Gastroesophageal sphincter (tissue), 3 donors: ENCODE data around the gene PGM1.

ENCODE experiments used
- POLR2A ChIP-seq, 2 donors: fragments of 450-650 bp; IDR thresholded peaks; one replicate each; pipeline ENCODE4 v1.6.1; 2017; ENCODE audit warnings: antibody characterized with exemption in 2 of 2, mild to moderate bottlenecking in 2 of 2, moderate library complexity in 1 of 2
- TF ChIP-seq, protein P1 (sequence below), 4 experiments: fragments of 200-600 bp in 2 of 4; fragments of 450-650 bp in 2 of 4; sonication (generic) in 1 of 4; IDR thresholded peaks; one replicate each; pipeline ENCODE4 v1.5.1; 2017 to 2019; ENCODE audit warnings: antibody characterized with exemption in 4 of 4, mild to moderate bottlenecking in 2 of 4, moderate library complexity in 2 of 4

DNA sequence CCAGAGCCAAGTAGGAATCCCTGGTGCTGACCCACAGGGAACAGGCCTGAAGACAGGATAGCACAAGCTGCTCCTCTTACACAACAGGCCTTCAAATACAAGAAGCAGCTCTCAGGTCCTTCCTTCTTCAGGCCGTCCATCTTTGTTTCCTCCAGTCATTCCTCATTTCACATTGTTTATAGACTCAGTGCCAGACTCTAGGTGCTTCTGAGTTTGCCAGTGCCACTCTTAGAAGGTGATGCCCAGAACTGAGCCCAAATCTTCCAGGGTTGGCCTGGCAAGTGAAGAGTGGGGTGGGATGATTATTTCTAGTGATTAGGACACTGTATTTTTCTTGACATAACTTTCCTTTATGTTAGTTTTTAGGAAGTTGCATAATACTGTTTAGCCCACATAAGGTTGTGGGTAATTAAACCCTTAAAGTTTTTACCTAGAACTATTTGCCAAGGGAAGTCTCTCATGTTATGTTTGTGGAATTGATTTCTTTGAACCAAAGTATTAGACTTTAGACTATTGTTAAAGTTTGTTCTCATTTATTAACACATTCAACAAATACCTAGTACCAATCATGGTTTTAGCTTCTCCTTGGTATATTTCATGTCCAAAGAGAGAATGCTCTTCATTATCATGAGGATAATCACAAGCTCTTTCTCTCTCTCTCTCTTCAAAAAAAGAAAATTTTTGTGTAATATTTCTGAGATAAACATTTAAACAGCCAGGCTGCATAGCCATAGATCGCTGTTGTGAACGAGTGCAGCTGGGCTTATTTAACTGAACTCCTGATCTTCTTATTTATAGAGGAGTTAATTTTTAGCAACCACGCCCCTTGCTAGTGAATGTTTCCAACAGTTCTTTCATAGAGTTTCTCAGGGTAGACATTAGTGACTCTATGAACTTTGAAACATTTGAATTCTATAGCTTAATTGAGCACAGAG lies 47.7 kb downstream of the PGM1 start:
- TF ChIP-seq, protein P1, sequence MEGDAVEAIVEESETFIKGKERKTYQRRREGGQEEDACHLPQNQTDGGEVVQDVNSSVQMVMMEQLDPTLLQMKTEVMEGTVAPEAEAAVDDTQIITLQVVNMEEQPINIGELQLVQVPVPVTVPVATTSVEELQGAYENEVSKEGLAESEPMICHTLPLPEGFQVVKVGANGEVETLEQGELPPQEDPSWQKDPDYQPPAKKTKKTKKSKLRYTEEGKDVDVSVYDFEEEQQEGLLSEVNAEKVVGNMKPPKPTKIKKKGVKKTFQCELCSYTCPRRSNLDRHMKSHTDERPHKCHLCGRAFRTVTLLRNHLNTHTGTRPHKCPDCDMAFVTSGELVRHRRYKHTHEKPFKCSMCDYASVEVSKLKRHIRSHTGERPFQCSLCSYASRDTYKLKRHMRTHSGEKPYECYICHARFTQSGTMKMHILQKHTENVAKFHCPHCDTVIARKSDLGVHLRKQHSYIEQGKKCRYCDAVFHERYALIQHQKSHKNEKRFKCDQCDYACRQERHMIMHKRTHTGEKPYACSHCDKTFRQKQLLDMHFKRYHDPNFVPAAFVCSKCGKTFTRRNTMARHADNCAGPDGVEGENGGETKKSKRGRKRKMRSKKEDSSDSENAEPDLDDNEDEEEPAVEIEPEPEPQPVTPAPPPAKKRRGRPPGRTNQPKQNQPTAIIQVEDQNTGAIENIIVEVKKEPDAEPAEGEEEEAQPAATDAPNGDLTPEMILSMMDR (IDR thresholded peaks at IDR 0.05): no peak
- no peak for TF ChIP-seq POLR2A (IDR thresholded peaks at IDR 0.05)
